Measurements from ENCODE around the gene UQCC3. TPM values are rescaled to one million over a fixed set of nuclear protein-coding genes. Genes with fewer than 3 reads are reported as not detected.

UQCC3 gene
- total and polyA plus RNA-seq, 2 donors from 2014 or later: 7.6 to 24.8 TPM

GRCh38 chr11:62708392-62708791, 36.9 kb downstream of the UQCC3 start:
- H3K4me1 ChIP-seq (ENCODE audit: control insufficient read depth in 2 of 3, insufficient read depth in 2 of 3, low read depth in 1 of 3, low read length in 3 of 3): peaks cover 0 to 33% (median 30%) of the 10 kb centered on the region in 3 donors
- no peaks in the 10 kb centered on the region for H3K27me3 ChIP-seq (ENCODE audit: control insufficient read depth, insufficient read depth, low read length)
- H3K4me3 ChIP-seq (ENCODE audit: low read length in 3 of 3): peak overlapping the region; percentile 87 to 91 (median 88)
- TF ChIP-seq CTCF (IDR thresholded peaks at IDR 0.05; ENCODE audit: borderline replicate concordance, extremely low read depth, insufficient read depth): no peak
- peak overlapping the region; percentile 51 to 98 (median 83) for H3K9ac ChIP-seq (ENCODE audit: low read length in 3 of 3)
- no peaks in the 10 kb centered on the region for H3K9me3 ChIP-seq (ENCODE audit: control insufficient read depth in 2 of 3, insufficient read depth in 1 of 3, low read length in 3 of 3)
- DNase-seq (peak in 2 of 5 donors; percentile 8 to 66), FAIRE-seq (no peak)
- intact Hi-C loops (cut with DNase I): no loop called here
- peaks cover 0 to 17% (median 2%) of the 10 kb centered on the region in 3 donors for H3K36me3 ChIP-seq (ENCODE audit: control insufficient read depth in 2 of 3, insufficient read depth in 3 of 3, low read length in 3 of 3)
- peak overlapping the region; percentile 32 to 89 for H3K27ac ChIP-seq (ENCODE audit: low read depth in 2 of 2, low read length in 2 of 2)

DNA sequence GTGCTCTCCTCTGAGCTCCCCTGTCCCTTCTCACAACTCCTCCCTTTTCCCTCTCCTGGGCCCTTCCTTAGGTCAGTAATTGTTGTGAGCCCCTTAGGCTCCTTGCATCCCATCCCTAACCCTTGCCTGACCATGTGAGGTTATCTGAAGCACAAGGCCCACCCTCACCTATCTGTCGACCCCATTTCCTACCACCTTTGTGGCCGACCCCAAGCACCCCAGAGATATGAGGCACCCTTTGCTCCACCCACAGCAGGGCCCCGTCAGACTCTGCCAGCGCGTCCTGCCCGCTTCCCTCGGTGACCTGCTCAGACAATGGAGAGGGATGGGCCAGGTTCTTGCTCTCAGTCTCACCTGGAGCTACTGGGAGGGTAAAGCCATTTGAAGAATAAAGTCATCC, 37.3 kb downstream of the UQCC3 start:
- H3K27ac ChIP-seq (ENCODE audit: low read depth in 2 of 2, low read length in 2 of 2): peak overlapping the region; percentile 89 to 93
- intact Hi-C loops (cut with DNase I): no loop called here
- no peaks in the 10 kb centered on the region for H3K27me3 ChIP-seq (ENCODE audit: control insufficient read depth, insufficient read depth, low read length)
- H3K9ac ChIP-seq (ENCODE audit: low read length in 3 of 3): peak overlapping the region; percentile 83 to 98 (median 92)
- H3K36me3 ChIP-seq (ENCODE audit: control insufficient read depth in 2 of 3, insufficient read depth in 3 of 3, low read length in 3 of 3): peaks cover 3 to 21% (median 6%) of the 10 kb centered on the region in 3 donors
- H3K9me3 ChIP-seq (ENCODE audit: control insufficient read depth in 2 of 3, insufficient read depth in 1 of 3, low read length in 3 of 3): no peaks in the 10 kb centered on the region
- no peak for TF ChIP-seq CTCF (IDR thresholded peaks at IDR 0.05; ENCODE audit: borderline replicate concordance, extremely low read depth, insufficient read depth)
- peaks cover 0 to 37% (median 30%) of the 10 kb centered on the region in 3 donors for H3K4me1 ChIP-seq (ENCODE audit: control insufficient read depth in 2 of 3, insufficient read depth in 2 of 3, low read depth in 1 of 3, low read length in 3 of 3)
- DNase-seq (peak in 2 of 5 donors; percentile 22 to 82), FAIRE-seq (no peak)
- peak overlapping the region; percentile 87 to 91 (median 88) for H3K4me3 ChIP-seq (ENCODE audit: low read length in 3 of 3)

- peak; percentile 51 for FAIRE-seq
- Histone ChIP-seq H3K36me3 (ENCODE audit: control insufficient read depth in 2 of 3, insufficient read depth in 3 of 3, low read length in 3 of 3) (peaks cover 6 to 26% (median 6%) of the 10 kb centered on the region in 3 donors), H3K27ac (ENCODE audit: low read depth in 2 of 2, low read length in 2 of 2) (peak overlapping the region; percentile 89 to 97), H3K9me3 (ENCODE audit: control insufficient read depth in 2 of 3, insufficient read depth in 1 of 3, low read length in 3 of 3) (no peaks in the 10 kb centered on the region), H3K4me3 (ENCODE audit: low read length in 3 of 3) (peak overlapping the region; percentile 87 to 91 (median 88)), H3K4me1 (ENCODE audit: control insufficient read depth in 2 of 3, insufficient read depth in 2 of 3, low read depth in 1 of 3, low read length in 3 of 3) (peaks cover 0 to 37% (median 30%) of the 10 kb centered on the region in 3 donors), H3K9ac (ENCODE audit: low read length in 3 of 3) (peak overlapping the region; percentile 83 to 98 (median 92)), H3K27me3 (ENCODE audit: control insufficient read depth, insufficient read depth, low read length) (no peaks in the 10 kb centered on the region)
- peak; percentile 98 to 99 (median 99) for DNase-seq
- intact Hi-C loops (cut with DNase I): no loop called here
- peak; percentile 10 for TF ChIP-seq CTCF (IDR thresholded peaks at IDR 0.05; ENCODE audit: borderline replicate concordance, extremely low read depth, insufficient read depth)
Observed at GRCh38 chr11:62709247-62710000, 38.0 kb downstream of the UQCC3 start.

Measured in kidney (tissue), 14 donors.